Mucosa of rectum (tissue), 2 donors: Measurements from ENCODE around the gene XCL1.
"Not testable (repeated sequence)": the region's sequence is repeated elsewhere in the genome, so short reads cannot be mapped to it uniquely, and the experiment has no call there.

Experiments
- H3K27ac ChIP-seq, 2 donors: one replicate each; pipeline ENCODE4 v1.7.0; 2013; ENCODE audit warnings: inconsistent platforms in 2 of 2, low read depth in 2 of 2, low read length in 2 of 2
- H3K27me3 ChIP-seq, 2 donors: one replicate each; pipeline ENCODE4 v1.7.0; 2013; ENCODE audit warnings: low read length in 2 of 2; ENCODE audit not compliant: control insufficient read depth in 2 of 2, insufficient read depth in 2 of 2
- H3K36me3 ChIP-seq, 2 donors: one replicate each; pipeline ENCODE4 v1.7.0; 2013; ENCODE audit warnings: low read length in 2 of 2; ENCODE audit not compliant: control insufficient read depth in 2 of 2, insufficient read depth in 2 of 2
- H3K4me1 ChIP-seq, 2 donors: one replicate each; pipeline ENCODE4 v1.7.0; 2013; ENCODE audit warnings: low read length in 2 of 2, mild to moderate bottlenecking in 1 of 2; ENCODE audit not compliant: control insufficient read depth in 2 of 2, insufficient read depth in 2 of 2
- H3K4me3 ChIP-seq, 2 donors: one replicate each; pipeline ENCODE4 v1.7.0; 2013; ENCODE audit warnings: low read length in 2 of 2
- H3K9ac ChIP-seq, 2 donors: one replicate each; pipeline ENCODE4 v1.7.0; 2013; ENCODE audit warnings: low read length in 2 of 2, low read depth in 1 of 2, mild to moderate bottlenecking in 1 of 2
- H3K9me3 ChIP-seq, 2 donors: one replicate each; pipeline ENCODE4 v1.7.0; 2013; ENCODE audit warnings: low read length in 2 of 2; ENCODE audit not compliant: control insufficient read depth in 2 of 2
- donor health status: healthy.
- donor health status: Normal muscosa, but diverticular disease.

The XCL1 gene

GRCh38 chr1:168576245-168576688, at the start of gene XCL1:
Gene XCL1 (plus strand): TSS chr1:168576605. CDS start chr1:168576638, 33 bp downstream.
- not testable (repeated sequence) for H3K4me3 ChIP-seq

GRCh38 chr1:168529518-168529917, 46.9 kb upstream of the XCL1 start:
- no peaks in the 10 kb centered on the region for H3K36me3 ChIP-seq
- no peak overlapping the region for H3K27ac ChIP-seq
- H3K9ac ChIP-seq = no peak overlapping the region
- no peak overlapping the region for H3K4me3 ChIP-seq
- H3K27me3 ChIP-seq = no peaks in the 10 kb centered on the region
- H3K9me3 ChIP-seq = no peaks in the 10 kb centered on the region
- no peaks in the 10 kb centered on the region for H3K4me1 ChIP-seq

More at GRCh38 chr1:168576245-168576688, at the start of gene XCL1:
- not testable (repeated sequence) for H3K27ac ChIP-seq, H3K36me3 ChIP-seq, H3K9me3 ChIP-seq, H3K27me3 ChIP-seq, H3K9ac ChIP-seq, H3K4me1 ChIP-seq

GRCh38 chr1:168531615-168532345, 44.6 kb upstream of the XCL1 start:
- Histone ChIP-seq H3K9ac (no peak overlapping the region), H3K27me3 (no peaks in the 10 kb centered on the region), H3K36me3 (no peaks in the 10 kb centered on the region), H3K4me3 (no peak overlapping the region), H3K4me1 (no peaks in the 10 kb centered on the region), H3K9me3 (no peaks in the 10 kb centered on the region), H3K27ac (no peak overlapping the region)

- Histone ChIP-seq H3K9me3 (no peaks in the 10 kb centered on the region), H3K27ac (no peak overlapping the region), H3K4me3 (no peak overlapping the region), H3K9ac (no peak overlapping the region), H3K27me3 (no peaks in the 10 kb centered on the region), H3K36me3 (no peaks in the 10 kb centered on the region), H3K4me1 (no peaks in the 10 kb centered on the region)
Observed at GRCh38 chr1:168535536-168535935, 40.9 kb upstream of the XCL1 start.

GRCh38 chr1:168540798-168541197, 35.6 kb upstream of the XCL1 start:
- H3K4me3 ChIP-seq, H3K9ac ChIP-seq, H3K9me3 ChIP-seq, H3K27me3 ChIP-seq, H3K27ac ChIP-seq, H3K4me1 ChIP-seq, H3K36me3 ChIP-seq: not testable (repeated sequence)

GRCh38 chr1:168542978-168543377, 33.4 kb upstream of the XCL1 start:
- not testable (repeated sequence) for H3K4me3 ChIP-seq, H3K36me3 ChIP-seq, H3K27me3 ChIP-seq, H3K27ac ChIP-seq, H3K9me3 ChIP-seq, H3K4me1 ChIP-seq, H3K9ac ChIP-seq

- H3K27me3 ChIP-seq, H3K4me1 ChIP-seq, H3K36me3 ChIP-seq, H3K9me3 ChIP-seq, H3K4me3 ChIP-seq, H3K27ac ChIP-seq, H3K9ac ChIP-seq: not testable (repeated sequence)
Observed at GRCh38 chr1:168543840-168544498, 32.4 kb upstream of the XCL1 start, which contains the start of gene XCL2. Gene XCL2 (minus strand): TSS chr1:168543997. CDS start chr1:168543964, 33 bp downstream.

- not testable (repeated sequence) for H3K4me3 ChIP-seq, H3K4me1 ChIP-seq, H3K27me3 ChIP-seq, H3K36me3 ChIP-seq, H3K9ac ChIP-seq, H3K9me3 ChIP-seq, H3K27ac ChIP-seq
Observed at GRCh38 chr1:168545678-168546552, 30.5 kb upstream of the XCL1 start.

- H3K4me1 ChIP-seq, H3K9me3 ChIP-seq, H3K36me3 ChIP-seq, H3K9ac ChIP-seq, H3K27me3 ChIP-seq, H3K27ac ChIP-seq, H3K4me3 ChIP-seq: not testable (repeated sequence)
Observed at GRCh38 chr1:168546553-168546895, 29.9 kb upstream of the XCL1 start.

GRCh38 chr1:168550971-168551370, 25.4 kb upstream of the XCL1 start:
- Histone ChIP-seq H3K4me1 (no peaks in the 10 kb centered on the region), H3K27ac (no peak overlapping the region), H3K4me3 (no peak overlapping the region), H3K9me3 (no peaks in the 10 kb centered on the region), H3K27me3 (no peaks in the 10 kb centered on the region), H3K36me3 (no peaks in the 10 kb centered on the region), H3K9ac (no peak overlapping the region)
